Calu3 (cell line): Measurements from ENCODE around the gene MRPS16. TPM values are rescaled to one million over a fixed set of nuclear protein-coding genes. Genes with fewer than 3 reads are reported as not detected.

Experiments used
- BruUV-seq: library from RNA; stranded (reverse); fragments of 400-500 nt; replicated peaks from 2 replicates; lab custom pipeline; 2021; lab: Mats Ljungman, UMichigan
- CTCF ChIA-PET: fragments of 300-600 bp; sonication (Branson Sonifier 250); formaldehyde crosslinking; loops from one replicate; lab custom pipeline; 2022; ENCODE audit warnings: antibody characterized with exemption; lab: Charles Lee
- DNase-seq: peaks from one replicate; pipeline ENCODE4 v3.0.0; 2022
- H3K27ac Mint-ChIP-seq: one replicate; pipeline ENCODE4 v1.8.0; 2022; ENCODE audit warnings: mixed read lengths; ENCODE audit not compliant: unreplicated experiment
- H3K27me3 Mint-ChIP-seq: one replicate; pipeline ENCODE4 v1.8.0; 2022; ENCODE audit warnings: mixed read lengths; ENCODE audit not compliant: unreplicated experiment
- H3K36me3 Mint-ChIP-seq: one replicate; pipeline ENCODE4 v1.8.0; 2022; ENCODE audit warnings: mild to moderate bottlenecking, moderate library complexity, mixed read lengths; ENCODE audit not compliant: insufficient read depth, unreplicated experiment
- H3K4me1 Mint-ChIP-seq: one replicate; pipeline ENCODE4 v1.8.0; 2022; ENCODE audit warnings: mild to moderate bottlenecking, low read depth, mixed read lengths; ENCODE audit not compliant: unreplicated experiment
- H3K4me3 Mint-ChIP-seq: one replicate; pipeline ENCODE4 v1.8.0; 2022; ENCODE audit warnings: mild to moderate bottlenecking, low read depth, moderate library complexity, mixed read lengths; ENCODE audit not compliant: unreplicated experiment
- H3K9me3 Mint-ChIP-seq: one replicate; pipeline ENCODE4 v1.8.0; 2022; ENCODE audit warnings: low read depth, mixed read lengths; ENCODE audit not compliant: unreplicated experiment
- CTCF ChIP-seq: fragments of 200-600 bp; IDR thresholded peaks from one replicate; pipeline ENCODE4 v1.8.0; 2022; ENCODE audit warnings: antibody characterized with exemption; ENCODE audit not compliant: unreplicated experiment
- intact Hi-C: fragments of 100-400 bp; cut with micrococcal nuclease; formaldehyde crosslinking; loops from one replicate; pipeline ENCODE4 v1.10.0; 2022; ENCODE audit not compliant: unreplicated experiment
- total RNA-seq: library from RNA; stranded (reverse); gene quantifications from 2 replicates; pipeline ENCODE4 v1.2.3, GENCODE V29; 2022

The MRPS16 gene
- total RNA-seq, 1 experiment from 2014 or later: 126 TPM

- intact Hi-C loops: no loop called here
- H3K4me1 Mint-ChIP-seq: no peaks in the 10 kb centered on the region
- no TSS peak for BruUV-seq
- no peak overlapping the region for H3K27ac Mint-ChIP-seq
- no peak for TF ChIP-seq CTCF
- H3K4me3 Mint-ChIP-seq: no peak overlapping the region
- no peaks in the 10 kb centered on the region for H3K9me3 Mint-ChIP-seq
- no peak for DNase-seq
- CTCF ChIA-PET: no interaction called here
- H3K36me3 Mint-ChIP-seq: no peaks in the 10 kb centered on the region
- H3K27me3 Mint-ChIP-seq: no peaks in the 10 kb centered on the region
Observed at GRCh38 chr10:73215749-73216148, 36.7 kb downstream of the MRPS16 start.

GRCh38 chr10:73211106-73211811, 41.2 kb downstream of the MRPS16 start:
- Mint-ChIP-seq H3K4me3 (no peak overlapping the region), H3K36me3 (peaks cover 5% of the 10 kb centered on the region), H3K27me3 (no peaks in the 10 kb centered on the region), H3K9me3 (no peaks in the 10 kb centered on the region), H3K27ac (no peak overlapping the region), H3K4me1 (no peaks in the 10 kb centered on the region)
- intact Hi-C loops: no loop called here
- CTCF ChIA-PET: interaction anchor here (0.6 kb wide), 1 partner anchor 415 kb away, joined by 5 read pairs; no protein-coding TSS in a partner anchor
- DNase-seq: no peak
- no TSS peak for BruUV-seq
- no peak for TF ChIP-seq CTCF

GRCh38 chr10:73210395-73211105, 41.9 kb downstream of the MRPS16 start:
- no TSS peak for BruUV-seq
- Mint-ChIP-seq H3K4me3 (no peak overlapping the region), H3K9me3 (peaks cover 6% of the 10 kb centered on the region), H3K27ac (no peak overlapping the region), H3K27me3 (no peaks in the 10 kb centered on the region), H3K36me3 (peaks cover 5% of the 10 kb centered on the region), H3K4me1 (no peaks in the 10 kb centered on the region)
- intact Hi-C loops: no loop called here
- DNase-seq: no peak
- TF ChIP-seq CTCF: no peak
- CTCF ChIA-PET: no interaction called here

GRCh38 chr10:73209705-73210104, 42.7 kb downstream of the MRPS16 start:
- no peaks in the 10 kb centered on the region for H3K4me1 Mint-ChIP-seq
- H3K27ac Mint-ChIP-seq: no peak overlapping the region
- H3K36me3 Mint-ChIP-seq: peaks cover 5% of the 10 kb centered on the region
- DNase-seq: no peak
- TF ChIP-seq CTCF: no peak
- no peaks in the 10 kb centered on the region for H3K27me3 Mint-ChIP-seq
- CTCF ChIA-PET: no interaction called here
- H3K9me3 Mint-ChIP-seq: peaks cover 6% of the 10 kb centered on the region
- H3K4me3 Mint-ChIP-seq: no peak overlapping the region
- no TSS peak for BruUV-seq
- intact Hi-C loops: no loop called here
